ENCODE results near the gene BBS1.
"Not testable (repeated sequence)": the region's sequence is repeated elsewhere in the genome, so short reads cannot be mapped to it uniquely, and the experiment has no call there.

BBS1 gene

DNA sequence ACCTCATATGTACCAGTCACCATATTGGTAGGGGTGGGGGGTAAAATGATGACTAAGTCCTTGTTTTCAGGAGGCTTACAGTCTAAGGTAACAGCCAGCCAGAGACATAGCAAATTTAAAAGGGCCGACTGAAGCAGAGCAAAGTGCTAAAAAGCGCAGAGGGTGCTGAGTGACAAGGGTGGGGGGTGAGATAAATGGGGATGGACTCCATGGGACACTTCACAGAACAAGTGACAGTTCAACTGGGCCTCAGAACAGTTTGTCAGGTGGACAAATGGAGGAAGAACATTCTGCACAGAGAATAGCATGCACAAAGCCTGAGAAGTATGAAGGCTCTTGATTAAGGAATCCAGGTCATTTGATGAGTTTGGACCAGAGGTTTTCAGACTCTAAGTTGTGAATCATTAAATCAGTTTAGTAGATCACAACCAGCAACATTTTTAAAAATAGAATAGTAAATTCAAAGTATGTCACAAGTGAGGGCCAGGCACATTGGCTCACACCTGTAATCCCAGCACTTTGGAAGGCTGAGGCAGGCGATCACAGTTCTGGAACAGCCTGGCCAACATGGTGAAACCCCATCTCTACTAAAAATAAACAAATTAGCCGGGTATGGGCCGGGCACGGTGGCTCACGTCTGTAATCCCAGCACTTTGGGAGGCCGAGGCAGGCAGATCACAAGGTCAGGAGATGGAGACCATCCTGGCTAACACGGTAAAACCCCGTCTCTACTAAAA is 14.0 kb downstream of the BBS1 start:
- DNase-seq (ENCODE audit: low read depth, low spot score), result no peak

DNA sequence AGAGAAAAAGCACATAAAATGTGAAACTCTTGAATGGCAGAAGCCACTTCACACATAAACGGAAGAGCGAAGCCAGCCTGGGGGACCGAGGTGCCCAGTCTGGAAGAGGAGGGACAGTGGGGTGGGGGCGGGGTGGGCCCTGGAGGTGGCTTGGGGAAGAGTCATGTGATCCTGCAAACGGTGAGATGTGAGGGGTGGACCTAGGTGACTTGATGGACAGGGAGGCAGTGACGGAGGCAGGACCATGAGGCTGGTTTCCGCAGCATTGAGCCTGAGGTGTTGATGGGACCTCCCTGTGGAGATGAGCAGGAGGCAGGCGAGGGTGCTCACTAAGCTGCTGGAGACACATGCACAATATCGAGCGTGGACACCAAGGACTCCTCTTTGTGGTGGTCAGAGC is 18.6 kb downstream of the BBS1 start:
- DNase-seq (ENCODE audit: low read depth, low spot score), result no peak

DNA sequence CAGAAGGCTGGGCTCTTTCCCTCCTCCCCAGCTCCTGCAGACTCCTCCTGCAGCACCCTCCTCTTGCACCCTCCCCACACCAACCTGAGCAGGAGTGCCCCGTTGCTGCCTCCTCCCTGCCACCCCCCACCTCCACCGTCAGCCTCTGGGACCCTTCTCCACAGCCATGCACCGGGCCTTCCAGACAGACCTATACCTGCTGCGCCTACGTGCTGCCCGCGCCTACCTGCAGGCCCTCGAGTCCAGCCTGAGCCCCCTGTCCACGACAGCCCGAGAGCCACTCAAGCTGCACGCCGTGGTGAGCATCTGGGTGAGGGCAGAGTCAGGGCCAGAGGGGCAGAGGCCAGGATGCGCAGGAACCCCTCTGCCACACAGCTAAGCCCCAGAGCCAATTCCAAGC is 19.2 kb downstream of the BBS1 start:
- DNase-seq (ENCODE audit: low read depth, low spot score), result no peak

DNA sequence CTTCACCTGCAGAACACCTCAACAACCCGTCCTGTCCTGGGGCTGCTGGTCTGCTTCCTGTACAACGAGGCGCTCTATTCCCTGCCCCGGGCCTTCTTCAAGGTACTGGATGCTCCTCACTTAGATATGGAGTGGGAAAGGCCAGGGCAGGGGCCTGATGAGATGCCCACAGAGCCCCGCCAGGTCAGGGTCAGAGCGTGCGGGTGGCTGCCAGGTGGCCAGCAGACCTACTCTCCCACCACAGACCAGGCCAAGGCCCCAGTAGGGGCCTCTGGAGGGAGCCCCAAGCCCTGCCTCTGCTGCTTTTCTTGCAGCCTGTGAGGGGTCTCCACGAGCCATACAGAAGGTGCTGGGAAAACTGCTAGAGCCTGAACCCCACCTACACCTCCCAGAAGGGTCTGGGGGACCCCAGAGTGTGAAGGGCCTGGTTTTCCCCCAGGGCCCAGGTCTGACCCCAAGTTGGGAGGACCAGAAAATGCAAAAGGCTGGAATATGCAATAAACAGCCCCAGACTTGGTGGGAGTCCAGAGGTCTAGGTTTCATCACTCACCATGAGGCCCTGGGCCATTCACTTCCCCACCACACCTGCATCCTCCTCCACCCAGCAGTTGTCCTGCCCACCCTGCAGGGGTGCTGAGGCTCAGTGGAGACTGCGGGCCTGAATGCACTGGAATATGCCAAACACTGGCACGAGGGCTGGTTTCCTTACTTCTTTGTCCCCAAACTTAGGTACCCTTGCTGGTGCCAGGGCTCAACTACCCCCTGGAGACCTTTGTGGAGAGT is 20.7 kb downstream of the BBS1 start:
- DNase-seq (ENCODE audit: low read depth, low spot score), result no peak

DNA sequence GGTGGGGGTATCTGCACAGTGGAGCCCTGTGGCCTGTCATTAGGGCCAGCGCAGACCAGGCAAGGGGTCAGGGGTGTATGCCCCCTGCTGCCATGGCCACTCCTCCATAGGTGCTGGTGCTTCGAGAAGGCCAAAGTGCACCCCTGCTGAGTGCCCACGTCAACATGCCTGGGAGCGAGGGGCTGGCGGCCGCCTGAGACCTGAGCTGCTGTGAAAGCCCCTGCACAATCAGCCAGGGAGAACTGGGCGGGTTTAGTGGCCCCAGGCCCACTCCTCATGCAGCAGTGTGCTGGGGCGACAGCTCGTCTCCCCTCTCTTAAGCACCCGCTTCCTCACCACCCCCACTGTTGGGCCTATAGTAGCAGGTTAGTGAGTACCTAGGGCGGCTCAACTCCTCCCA is 21.4 kb downstream of the BBS1 start:
- DNase-seq (ENCODE audit: low read depth, low spot score), result no peak

DNA sequence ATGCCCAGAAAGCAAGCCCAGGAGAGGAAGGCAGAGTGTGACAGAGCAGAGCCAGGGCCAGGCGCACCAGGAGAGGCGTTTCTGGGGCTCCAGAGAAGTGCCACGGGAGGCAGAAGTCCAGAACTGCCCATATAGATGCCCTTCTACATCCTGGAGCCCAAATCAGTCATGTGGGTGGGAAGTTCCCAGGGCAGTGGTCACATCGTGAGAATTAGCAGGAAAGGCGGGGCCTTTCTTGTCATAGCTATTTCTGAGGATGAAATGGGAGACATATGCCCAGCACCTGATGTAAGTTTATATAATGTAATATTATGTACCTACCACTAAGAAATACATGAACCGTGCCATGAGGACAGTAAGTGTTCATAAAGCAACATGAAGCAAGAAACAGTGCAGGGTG is 22.3 kb downstream of the BBS1 start:
- DNase-seq (ENCODE audit: low read depth, low spot score), result no peak

DNA sequence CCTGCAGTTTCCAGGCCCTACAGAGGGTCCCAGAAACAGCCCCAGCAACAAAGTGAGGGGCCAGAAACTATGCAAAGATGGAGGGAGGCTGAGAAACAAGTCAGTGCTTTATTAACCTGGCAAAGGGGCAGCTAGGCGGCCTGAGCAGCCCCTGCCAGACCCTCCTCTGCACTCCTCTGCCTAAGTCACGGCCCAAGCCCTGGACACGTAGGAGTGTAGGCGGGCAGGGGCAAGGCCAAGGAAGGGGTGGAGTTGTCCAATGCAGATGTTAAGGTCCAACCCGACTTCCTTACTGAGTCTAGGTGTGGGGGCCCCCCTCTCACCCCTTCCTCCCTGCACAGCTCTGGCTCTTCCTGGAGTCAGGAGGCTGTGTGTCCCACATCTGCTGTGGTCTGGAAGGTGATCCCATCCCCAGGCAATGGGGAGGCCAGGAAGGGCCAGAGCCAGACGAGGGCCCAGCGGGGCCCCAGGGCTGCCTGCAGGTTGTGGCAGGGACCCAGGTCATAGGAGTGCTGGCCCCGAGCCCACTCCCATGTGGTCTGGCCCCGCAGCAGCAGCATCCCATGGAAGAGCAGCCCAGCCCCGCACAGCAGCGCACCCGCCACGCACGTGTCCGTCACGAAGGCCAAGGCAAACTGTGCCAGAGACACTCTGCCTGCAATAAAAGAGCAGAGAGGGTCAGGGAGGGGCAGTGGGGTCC is 28.9 kb downstream of the BBS1 start:
- DNase-seq (ENCODE audit: low read depth, low spot score), result no peak

DNA sequence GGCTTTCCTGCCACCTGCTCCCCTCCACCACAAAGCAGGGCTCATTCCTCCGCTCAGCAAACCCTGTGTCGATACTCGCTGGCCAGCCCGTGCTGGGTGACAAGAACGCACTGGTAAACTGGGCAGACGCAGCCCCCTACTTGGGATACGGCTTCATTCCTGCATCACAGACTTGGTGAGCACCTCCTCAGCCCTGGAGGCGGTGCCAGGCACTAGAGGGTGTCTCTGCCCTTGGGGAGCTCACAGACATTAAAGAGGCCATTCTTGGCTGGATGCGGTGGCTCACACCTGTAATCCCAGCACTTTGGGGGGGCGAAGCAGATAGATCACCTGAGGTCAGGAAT is 29.4 kb downstream of the BBS1 start:
- no peak for DNase-seq (ENCODE audit: low read depth, low spot score)

DNA sequence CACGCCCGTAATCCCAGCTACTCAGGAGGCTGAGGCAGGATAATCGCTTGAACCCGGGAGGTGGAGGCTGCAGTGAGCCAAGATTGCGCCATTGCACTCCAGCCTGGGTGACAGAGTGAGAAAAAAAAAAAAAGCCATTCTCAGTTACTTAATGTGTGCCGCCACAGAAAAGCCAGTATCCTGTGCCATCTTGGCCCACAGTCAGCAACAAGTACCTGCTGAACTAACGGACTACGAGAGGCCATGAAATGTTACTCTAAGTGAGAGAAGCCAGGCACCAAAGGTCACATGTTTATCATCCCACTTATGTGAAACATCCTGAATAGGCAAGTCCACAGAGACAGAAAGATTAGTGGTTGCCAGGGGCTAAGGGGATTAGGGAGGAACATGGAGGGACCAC is 30.2 kb downstream of the BBS1 start:
- DNase-seq (ENCODE audit: low read depth, low spot score), result not testable (repeated sequence)

DNA sequence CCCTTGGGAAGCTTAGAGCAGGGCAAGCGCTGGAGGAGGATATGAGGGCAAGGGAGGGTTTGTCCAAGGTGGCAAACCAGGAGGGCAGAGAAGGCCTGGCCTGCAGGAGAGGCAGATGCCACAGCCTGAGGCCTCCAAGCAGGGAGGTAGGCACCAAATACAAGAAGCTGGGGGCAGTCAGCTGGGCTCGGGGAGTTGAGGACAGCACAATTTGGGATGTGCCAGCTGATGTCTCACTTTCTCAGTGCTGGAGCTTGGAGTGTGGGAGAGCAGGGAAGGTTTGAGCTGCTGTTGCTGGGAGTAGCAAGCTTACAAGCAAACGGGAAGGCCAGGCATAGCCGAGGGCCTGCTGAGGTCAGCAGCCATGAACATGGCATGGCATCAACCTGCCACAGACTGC is 31.5 kb downstream of the BBS1 start:
- no peak for DNase-seq (ENCODE audit: low read depth, low spot score)

DNA sequence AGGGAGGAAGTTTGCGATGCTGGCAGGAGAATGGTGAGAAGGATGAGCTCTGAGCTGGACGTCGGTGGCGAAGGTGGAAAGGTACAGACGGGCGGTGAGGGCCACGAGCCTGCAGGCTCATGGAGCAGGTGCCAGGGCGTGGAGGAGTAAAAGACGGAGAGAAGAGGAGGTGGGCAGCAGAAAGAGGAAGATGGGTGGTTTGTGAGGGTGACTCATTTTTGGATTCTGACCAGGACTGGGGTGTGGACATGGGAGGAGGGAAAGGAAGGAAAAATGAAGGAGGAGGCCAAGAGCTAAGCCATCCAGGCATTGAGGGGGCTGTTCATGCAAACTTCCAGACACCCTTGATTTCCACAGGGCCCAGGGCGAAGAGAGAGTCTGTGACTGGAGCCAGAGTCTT is 31.9 kb downstream of the BBS1 start:
- no peak for DNase-seq (ENCODE audit: low read depth, low spot score)

DNA sequence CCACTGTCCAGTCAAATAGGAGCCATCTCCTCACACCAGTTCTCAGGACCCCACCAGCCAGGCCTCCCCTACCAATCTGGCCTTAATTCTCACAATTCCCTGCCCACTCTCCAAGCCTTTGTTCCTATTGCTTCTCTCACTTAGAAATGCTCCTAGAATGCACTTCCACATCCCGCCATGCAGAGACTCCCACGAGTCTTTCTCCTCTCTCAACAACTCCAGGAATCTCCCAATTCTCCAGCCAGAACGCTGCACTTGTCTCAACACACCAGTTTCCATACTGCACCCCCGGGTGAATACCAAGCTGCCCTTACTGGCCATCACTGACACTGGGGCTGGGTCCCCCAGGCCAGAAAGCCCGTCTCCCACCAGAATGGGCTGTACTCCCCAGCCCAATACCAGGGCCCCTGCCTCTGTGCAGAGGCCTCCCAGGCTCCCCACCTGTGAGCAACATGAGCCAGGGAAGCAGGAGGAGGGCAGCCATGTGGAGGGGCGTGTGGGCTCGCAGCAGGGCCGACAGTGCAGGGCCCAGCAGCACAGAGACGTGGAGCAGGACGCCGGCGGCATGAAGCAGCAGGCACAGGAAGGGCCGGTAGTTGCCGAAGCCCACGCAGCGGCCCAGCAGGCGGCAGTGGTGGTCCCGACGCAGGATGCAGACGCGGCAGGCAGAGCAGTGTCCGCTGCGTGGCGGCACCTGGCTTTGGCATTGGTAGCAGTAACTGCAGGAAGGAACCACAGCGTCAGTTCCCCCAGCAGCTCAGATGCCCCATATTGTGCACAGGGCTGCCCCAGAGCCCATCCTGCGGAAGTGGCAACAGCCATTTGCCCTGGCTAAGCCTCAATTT is 33.0 kb downstream of the BBS1 start:
- no peak for DNase-seq (ENCODE audit: low read depth, low spot score)

DNA sequence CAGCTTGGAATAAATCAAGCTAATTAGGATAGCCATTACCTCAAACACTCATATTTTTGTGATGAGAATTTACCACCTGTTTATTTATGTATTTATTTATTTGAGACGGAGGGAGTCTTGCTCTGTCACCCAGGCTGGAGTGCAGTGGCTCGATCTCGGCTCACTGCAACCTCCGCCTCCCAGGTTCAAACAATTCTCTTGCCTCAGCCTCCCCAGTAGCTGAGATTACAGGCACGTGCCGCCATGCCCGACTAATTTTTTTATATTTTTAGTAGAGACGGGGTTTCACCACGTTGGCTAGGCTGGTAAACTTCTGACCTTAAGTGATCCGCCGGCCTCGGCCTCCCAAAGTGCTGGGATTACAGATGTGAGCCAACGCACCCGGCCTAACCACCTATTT is 34.5 kb downstream of the BBS1 start:
- DNase-seq (ENCODE audit: low read depth, low spot score), result not testable (repeated sequence)

DNA sequence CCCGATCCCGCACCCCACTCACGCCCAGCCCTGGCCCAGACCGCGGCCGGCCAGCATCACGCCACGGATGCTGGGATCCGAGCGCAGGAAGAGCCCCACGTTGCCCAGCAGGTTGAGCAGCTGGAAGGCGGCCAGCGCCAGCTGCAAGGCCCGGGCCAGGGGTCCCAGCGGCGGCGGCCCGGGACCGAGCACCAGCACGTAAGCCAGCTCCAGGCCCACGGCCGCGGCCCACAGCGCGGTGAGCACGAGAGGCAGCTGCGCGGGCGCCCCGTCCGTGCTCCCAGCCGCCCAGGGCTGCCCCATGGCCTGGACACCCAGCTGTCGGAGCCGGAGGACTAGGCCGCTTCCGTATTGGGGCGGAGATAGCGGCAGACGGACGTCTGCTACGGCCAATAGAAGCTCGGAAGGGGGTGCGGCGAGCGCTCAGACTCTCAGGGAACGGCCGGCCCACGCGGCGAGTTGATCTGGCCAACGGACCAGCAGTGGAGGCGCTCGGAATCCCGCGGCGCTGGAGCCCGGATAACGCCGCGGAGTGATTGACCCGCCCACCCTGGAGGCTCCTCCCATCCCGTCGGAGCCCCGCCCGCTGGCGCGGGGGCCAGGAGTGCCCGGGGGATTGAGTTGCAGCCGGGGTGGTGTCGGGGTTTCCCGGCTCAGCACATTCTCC is 35.4 kb downstream of the BBS1 start, which contains the start of gene ZDHHC24:
ZDHHC24 (minus strand) TSS at position 348 of the 667 bp plus-strand sequence; CDS start at position 303, 45 bp downstream.
- DNase-seq (ENCODE audit: low read depth, low spot score), result peak; percentile 71

DNA sequence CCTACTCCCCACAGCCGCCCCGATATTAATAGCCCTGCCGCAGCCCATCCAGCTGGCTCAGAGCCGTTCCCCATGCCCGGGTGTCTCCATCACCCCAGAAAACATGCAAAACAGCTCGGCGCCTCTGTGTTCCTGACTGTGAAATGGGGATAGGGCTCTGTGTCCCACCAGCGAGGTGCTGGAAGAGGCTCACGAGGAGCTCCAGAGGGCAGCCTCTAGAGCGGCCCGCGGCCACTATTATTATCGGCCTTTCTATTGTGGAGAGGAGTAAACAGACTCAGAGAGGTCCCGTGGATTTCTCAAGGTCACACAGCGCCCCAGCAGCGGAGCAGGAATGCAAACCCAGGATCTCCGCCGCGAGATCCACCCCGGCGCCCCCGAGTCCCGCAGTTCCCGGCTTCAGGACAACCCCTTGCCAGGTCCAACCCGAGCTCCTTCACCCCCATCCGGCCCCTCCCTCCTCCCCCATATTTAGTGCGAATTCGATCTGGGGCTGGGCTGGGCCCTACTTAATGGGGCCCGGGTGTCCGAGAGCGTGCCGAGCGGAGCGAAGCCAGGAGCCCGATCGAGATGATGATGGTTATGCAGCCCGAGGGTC is 36.0 kb downstream of the BBS1 start, which contains the start of gene ACTN3:
ACTN3 (plus strand) TSS at position 536 of the 598 bp plus-strand sequence; CDS start at position 571, 35 bp downstream.
- DNase-seq (ENCODE audit: low read depth, low spot score), result no peak

DNA sequence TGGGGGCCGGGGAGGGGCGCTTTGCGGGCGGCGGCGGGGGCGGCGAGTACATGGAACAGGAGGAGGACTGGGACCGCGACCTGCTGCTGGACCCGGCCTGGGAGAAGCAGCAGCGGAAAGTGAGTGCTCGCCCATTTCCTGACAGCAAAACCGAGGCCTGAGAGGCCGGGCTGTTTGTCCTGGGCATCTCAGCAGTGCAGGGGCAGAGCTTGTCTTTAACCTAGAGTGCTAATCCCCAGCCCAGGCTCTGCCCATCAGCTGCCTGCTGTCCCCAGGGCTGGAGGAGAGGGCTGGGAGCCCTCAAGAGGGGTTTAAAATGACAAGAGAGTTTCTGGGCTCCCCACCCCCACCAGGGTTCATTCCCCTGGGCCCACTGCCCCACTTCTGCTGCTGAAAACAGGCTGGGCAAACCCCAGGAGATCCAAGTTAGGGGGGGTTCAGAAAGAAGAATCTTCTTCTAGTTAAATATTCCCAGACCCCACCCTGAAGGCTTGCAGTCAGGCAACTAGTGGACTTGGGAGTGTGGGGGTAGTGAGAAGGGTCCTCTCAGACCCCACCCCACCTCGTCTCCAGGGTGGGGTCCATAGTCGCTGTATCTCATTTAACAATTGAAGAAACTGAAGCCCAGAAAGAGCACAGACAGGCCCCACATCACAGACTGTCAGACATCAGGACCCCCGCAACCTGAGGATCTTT is 36.7 kb downstream of the BBS1 start:
- DNase-seq (ENCODE audit: low read depth, low spot score), result no peak

DNA sequence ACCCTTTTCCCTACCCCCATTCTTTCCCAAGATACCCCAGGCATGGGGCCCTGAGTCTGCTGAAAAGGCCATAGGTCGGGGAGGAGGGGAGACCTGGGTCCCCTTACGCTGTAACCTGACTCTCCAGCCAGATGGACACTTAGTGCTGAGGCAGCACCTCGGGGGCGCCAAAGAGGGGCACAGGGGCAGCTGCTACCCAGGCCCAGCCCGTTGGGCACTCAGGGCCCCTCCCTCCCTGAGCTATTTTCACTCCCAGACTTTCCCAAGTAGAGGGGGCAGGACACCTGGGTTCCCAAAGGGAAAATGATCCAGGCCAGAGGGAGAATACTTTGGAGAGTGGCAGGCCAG is 37.2 kb downstream of the BBS1 start:
- DNase-seq (ENCODE audit: low read depth, low spot score), result no peak

DNA sequence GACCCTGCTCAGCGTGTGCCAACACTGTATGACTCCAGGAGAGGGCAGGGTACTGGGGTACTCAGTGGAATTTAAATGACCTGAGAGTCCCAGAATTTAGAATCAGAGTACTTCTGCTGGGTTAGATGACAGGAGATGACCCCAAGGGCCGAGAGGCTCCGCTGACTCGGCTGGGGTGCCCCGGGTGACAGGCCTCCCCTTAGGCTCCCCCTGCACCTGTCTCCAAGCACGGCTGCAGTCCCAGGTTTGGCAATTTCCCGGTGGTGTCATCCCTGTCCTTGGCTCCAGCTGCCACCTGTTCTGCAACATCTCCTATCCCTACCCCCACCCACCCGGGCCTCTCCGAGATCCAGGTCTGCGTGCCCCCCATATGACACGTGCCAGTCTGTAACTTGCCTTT is 37.6 kb downstream of the BBS1 start:
- no peak for DNase-seq (ENCODE audit: low read depth, low spot score)

DNA sequence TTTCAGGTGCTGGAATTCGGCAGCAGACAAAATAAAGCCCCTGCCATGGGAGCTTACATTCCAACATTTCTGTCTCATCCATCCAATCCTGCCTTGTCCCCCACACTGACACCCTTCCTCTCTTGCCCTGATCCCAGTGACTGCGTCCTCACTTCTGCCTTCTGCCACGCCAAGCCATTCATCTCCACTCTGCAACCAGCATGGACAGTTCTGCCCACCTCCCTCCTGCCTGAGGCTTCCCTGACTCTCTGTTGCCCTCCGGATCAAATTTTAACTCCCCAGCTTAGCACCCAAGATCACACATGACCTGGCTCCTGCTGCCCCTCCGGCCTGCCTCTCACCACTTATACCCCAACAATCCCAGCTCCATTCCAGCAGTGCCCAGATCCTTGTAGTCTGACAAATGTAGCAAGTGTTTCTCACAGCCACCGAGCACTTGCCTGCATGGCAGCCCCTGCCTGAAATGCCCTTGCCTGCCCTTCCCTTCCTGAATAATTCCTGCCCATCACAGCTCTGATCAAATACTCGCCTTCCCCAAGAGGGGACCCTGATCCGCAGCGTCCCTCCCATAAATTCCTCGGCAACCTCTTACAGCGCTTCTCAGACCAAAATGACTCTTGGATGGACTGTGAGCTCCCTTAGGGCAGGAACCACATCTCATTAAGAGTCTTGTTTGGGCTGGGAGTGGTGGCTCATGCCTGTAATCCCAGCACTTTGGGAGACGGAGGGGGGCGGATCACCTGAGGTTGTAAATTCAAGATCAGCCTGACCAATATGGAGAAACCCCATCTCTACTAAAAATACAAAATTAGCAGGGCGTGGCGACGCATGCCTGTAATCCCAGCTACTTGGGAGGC is 38.6 kb downstream of the BBS1 start:
- DNase-seq (ENCODE audit: low read depth, low spot score), result no peak
